HK-2 (cell line): Measurements from ENCODE around the gene ZSCAN12.
"Not testable (repeated sequence)": the region's sequence is repeated elsewhere in the genome, so short reads cannot be mapped to it uniquely, and the experiment has no call there.

Experiments used
- DNase-seq: peaks from one replicate; pipeline ENCODE4 v3.0.0-alpha.2; 2018; ENCODE audit not compliant: unreplicated experiment

The ZSCAN12 gene

GRCh38 chr6:28393912-28394662 is 5.5 kb downstream of the ZSCAN12 start:
- DNase-seq: no peak

GRCh38 chr6:28390688-28391087 is 8.9 kb downstream of the ZSCAN12 start:
- DNase-seq: no peak

- no peak for DNase-seq
Measured at GRCh38 chr6:28384143-28384533, 15.4 kb downstream of the ZSCAN12 start.

- peak; percentile 83 for DNase-seq
Measured at GRCh38 chr6:28383235-28384142, 16.1 kb downstream of the ZSCAN12 start.

GRCh38 chr6:28380381-28380780 is 19.2 kb downstream of the ZSCAN12 start:
- DNase-seq: no peak

- DNase-seq: no peak
Measured at GRCh38 chr6:28378644-28379043, 20.9 kb downstream of the ZSCAN12 start.

- no peak for DNase-seq
Measured at GRCh38 chr6:28377879-28378278, 21.7 kb downstream of the ZSCAN12 start.

- no peak for DNase-seq
Measured at GRCh38 chr6:28373925-28374324, 25.6 kb downstream of the ZSCAN12 start.

GRCh38 chr6:28371706-28372451 is 27.7 kb downstream of the ZSCAN12 start:
- DNase-seq: peak; percentile 32

- no peak for DNase-seq
Measured at GRCh38 chr6:28371280-28371679, 28.3 kb downstream of the ZSCAN12 start.

GRCh38 chr6:28370440-28370839 is 29.1 kb downstream of the ZSCAN12 start:
- no peak for DNase-seq

- DNase-seq: no peak
Measured at GRCh38 chr6:28369463-28369862, 30.1 kb downstream of the ZSCAN12 start.

- no peak for DNase-seq
Measured at GRCh38 chr6:28368522-28368921, 31.0 kb downstream of the ZSCAN12 start.

- not testable (repeated sequence) for DNase-seq
Measured at GRCh38 chr6:28365590-28365989, 34.0 kb downstream of the ZSCAN12 start.

- no peak for DNase-seq
Measured at GRCh38 chr6:28360961-28361360, 38.6 kb downstream of the ZSCAN12 start.

GRCh38 chr6:28359562-28359961 is 40.0 kb downstream of the ZSCAN12 start:
- DNase-seq: not testable (repeated sequence)

- DNase-seq: no peak
Measured at GRCh38 chr6:28357036-28357435, 42.5 kb downstream of the ZSCAN12 start.

- DNase-seq: no peak
Measured at GRCh38 chr6:28356666-28357020, 42.9 kb downstream of the ZSCAN12 start.

GRCh38 chr6:28355743-28356665 is 43.5 kb downstream of the ZSCAN12 start:
- peak; percentile 71 for DNase-seq

GRCh38 chr6:28354688-28355554 is 44.6 kb downstream of the ZSCAN12 start:
- DNase-seq: no peak
